Stimulated activated CD8-positive, alpha-beta memory T cell treated with anti-CD3 and anti-CD28 coated beads, Interleukin-15, amount 100 ng/mL, for 48 hours (primary cell): ENCODE results near the gene RTN4RL2.

Experiments
- DNase-seq, 2 donors: peaks; one replicate each; pipeline ENCODE4 v3.0.0-alpha.2; 2020; ENCODE audit warnings: low read depth in 2 of 2

RTN4RL2 gene

GRCh38 chr11:57462597-57462996 is 2.3 kb downstream of the RTN4RL2 start:
- DNase-seq, result no peak

DNA sequence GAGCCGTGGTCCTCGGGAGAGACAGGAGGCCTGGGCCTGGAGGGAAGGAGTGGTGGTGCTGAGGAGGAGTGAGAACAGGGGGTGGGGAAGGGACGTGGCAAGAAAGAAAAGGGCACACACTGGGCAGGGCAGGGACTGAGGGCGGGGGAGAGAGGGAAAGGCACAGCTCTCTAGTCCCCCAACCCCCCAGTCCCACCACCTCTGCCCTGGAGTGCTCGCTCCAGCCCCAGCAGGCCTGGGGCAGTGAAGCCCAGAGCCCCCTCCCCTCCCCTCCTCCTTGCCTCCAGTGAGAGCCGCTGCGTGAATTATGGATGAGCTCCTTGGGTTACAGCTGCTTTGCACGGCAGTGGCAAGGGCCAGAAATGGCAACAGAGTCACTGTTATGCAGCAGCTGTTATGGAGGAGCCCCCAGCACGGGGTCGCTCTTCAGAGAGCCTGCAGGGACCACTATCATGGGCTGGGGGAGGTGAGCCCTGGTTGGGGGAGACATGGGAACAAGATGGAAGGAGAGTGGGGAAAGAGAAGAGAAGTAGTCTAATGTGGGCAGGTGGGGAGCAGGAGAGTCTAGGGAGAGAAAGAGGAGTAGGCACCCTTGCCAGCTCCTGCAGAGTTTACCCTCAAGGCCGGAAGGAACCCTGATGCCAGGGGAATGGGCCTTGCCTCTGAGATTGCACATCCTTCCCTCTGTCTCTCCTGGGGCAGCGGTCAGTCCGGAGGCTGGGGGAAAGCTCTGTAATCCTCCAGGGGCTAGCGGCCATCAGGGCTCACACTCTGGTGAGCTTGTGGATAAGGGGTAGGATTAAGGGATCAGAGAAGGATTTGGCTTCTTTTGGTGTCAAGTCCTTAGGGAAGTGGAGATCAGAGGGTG is 3.6 kb downstream of the RTN4RL2 start:
- no peak for DNase-seq

DNA sequence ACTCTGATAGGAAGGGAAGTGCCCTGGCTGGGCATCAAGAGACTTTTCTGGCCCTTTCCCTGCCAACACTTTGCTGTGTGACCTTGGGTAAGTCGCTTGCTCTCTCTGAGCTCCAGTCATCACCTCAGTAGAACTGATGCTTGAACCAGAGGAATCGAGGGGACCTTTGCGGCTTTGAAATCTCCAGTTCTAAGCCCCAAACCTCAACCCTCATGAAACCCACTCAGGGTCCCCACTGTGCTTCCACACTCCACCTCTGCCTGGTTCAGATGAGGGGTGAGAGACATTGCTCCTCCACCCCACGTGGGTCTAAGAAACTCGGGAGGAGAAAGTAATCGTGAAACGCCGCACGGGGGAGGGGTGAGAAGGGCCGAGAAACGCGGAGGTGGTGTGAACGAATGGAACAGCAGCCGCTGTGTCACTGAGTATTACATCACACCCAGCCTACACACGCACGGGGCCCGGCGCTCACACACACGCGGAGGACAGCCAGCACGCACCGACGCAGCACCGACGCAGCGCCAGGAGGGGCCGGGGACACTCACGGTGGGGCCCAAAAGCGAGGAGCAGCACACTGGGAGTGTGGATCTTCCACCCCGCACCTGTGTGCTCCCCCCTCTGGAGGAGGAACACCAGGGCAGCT is 4.3 kb downstream of the RTN4RL2 start:
- DNase-seq, result no peak

GRCh38 chr11:57466680-57467079 is 6.4 kb downstream of the RTN4RL2 start:
- no peak for DNase-seq

DNA sequence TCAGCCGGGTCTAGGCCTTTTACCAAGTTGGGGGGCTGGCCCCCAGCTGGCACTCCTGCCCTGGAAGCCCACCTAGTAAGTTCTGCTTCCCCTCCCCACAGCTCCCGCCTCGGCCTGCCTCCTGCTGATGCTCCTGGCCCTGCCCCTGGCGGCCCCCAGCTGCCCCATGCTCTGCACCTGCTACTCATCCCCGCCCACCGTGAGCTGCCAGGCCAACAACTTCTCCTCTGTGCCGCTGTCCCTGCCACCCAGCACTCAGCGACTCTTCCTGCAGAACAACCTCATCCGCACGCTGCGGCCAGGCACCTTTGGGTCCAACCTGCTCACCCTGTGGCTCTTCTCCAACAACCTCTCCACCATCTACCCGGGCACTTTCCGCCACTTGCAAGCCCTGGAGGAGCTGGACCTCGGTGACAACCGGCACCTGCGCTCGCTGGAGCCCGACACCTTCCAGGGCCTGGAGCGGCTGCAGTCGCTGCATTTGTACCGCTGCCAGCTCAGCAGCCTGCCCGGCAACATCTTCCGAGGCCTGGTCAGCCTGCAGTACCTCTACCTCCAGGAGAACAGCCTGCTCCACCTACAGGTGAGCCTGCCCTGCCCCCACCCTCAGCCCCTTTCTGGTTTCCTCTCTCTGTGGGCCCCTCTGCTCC is 7.3 kb downstream of the RTN4RL2 start:
- no peak for DNase-seq

DNA sequence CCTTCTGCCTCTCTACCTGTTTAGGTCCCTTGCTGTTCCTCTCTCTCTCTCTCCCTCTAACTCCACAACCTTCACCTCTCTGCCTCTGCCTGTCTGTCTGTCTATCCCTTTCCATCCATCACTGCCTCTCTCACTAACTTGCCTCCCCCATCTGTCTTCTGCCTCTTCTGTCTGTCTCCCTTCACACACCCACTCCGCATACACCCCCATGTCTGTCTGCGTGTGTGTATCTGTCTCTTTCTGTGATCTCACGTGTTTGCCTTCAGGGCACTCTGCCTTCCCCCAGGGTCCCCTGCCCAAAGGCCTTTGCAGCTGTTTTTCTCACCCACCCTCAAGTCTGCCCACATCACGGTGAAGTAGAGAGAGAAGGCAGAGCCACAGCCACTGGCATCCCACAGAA is 7.9 kb downstream of the RTN4RL2 start:
- no peak for DNase-seq

DNA sequence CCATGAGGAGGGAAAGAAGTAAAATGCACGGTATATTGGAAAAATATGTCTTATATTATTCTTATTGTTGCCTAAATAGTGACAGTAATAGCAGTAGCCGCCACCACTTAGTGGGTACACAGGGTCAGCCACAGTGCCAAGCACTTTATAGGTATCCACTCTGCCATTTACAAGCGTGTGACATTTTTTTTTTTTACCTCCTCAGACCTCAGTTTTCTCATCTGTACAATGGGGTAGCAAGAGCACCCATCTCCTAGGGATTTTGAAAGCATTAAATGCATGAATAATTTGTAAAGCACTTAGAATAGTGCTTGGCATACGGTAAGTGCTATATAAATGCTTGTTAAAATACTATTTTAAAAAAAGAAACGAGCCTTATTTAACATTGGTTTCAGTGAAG is 8.9 kb downstream of the RTN4RL2 start:
- no peak for DNase-seq

GRCh38 chr11:57471496-57471895 is 11.2 kb downstream of the RTN4RL2 start:
- DNase-seq, result no peak

GRCh38 chr11:57473285-57473841 is 13.0 kb downstream of the RTN4RL2 start:
- no peak for DNase-seq

- peak; percentile 30 to 32 for DNase-seq
Measured at GRCh38 chr11:57474017-57474802, 13.9 kb downstream of the RTN4RL2 start.

- DNase-seq, result no peak
Measured at GRCh38 chr11:57474803-57475115, 14.4 kb downstream of the RTN4RL2 start.

- no peak for DNase-seq
Measured at GRCh38 chr11:57475191-57475590, 14.9 kb downstream of the RTN4RL2 start.

GRCh38 chr11:57475671-57476046 is 15.3 kb downstream of the RTN4RL2 start:
- DNase-seq, result no peak

DNA sequence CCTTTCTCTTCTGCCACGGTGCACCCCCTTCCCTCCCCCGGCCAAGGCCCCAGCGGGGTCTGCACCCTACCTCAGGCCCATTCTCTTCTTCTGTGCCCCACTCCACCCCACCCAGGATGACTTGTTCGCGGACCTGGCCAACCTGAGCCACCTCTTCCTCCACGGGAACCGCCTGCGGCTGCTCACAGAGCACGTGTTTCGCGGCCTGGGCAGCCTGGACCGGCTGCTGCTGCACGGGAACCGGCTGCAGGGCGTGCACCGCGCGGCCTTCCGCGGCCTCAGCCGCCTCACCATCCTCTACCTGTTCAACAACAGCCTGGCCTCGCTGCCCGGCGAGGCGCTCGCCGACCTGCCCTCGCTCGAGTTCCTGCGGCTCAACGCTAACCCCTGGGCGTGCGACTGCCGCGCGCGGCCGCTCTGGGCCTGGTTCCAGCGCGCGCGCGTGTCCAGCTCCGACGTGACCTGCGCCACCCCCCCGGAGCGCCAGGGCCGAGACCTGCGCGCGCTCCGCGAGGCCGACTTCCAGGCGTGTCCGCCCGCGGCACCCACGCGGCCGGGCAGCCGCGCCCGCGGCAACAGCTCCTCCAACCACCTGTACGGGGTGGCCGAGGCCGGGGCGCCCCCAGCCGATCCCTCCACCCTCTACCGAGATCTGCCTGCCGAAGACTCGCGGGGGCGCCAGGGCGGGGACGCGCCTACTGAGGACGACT is 15.9 kb downstream of the RTN4RL2 start:
- no peak for DNase-seq

DNA sequence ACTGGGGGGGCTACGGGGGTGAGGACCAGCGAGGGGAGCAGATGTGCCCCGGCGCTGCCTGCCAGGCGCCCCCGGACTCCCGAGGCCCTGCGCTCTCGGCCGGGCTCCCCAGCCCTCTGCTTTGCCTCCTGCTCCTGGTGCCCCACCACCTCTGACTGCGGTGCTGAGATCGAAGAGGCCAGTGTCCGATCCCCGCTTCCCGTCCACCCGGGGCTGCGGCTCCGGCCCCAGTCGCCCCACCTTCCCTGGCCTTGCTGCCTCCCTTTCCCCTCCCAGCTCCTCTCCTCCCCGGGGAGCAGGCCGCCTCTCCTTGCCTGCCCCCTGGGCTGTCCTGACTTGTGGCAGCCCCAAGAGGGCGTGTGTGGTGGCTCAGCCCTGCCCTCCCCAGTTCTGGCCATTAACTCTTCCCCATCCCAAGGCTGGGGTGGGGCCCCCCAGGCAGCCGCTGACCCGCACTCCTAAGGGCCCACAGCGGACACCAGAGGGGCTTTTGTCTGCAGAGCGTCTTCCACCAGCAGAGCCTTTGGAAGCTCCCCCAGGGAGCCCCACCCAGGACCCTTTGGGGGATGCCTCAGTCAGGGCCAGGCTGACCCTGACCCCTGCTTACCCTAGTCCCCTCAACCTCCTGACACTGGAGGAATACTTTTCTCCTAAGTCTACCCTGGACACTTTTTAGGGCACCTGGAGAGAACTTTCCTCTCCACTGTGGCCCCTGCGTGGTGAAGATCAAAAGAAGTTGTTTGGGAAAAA is 16.6 kb downstream of the RTN4RL2 start:
- no peak for DNase-seq

GRCh38 chr11:57477507-57478189 is 17.3 kb downstream of the RTN4RL2 start:
- no peak for DNase-seq

DNA sequence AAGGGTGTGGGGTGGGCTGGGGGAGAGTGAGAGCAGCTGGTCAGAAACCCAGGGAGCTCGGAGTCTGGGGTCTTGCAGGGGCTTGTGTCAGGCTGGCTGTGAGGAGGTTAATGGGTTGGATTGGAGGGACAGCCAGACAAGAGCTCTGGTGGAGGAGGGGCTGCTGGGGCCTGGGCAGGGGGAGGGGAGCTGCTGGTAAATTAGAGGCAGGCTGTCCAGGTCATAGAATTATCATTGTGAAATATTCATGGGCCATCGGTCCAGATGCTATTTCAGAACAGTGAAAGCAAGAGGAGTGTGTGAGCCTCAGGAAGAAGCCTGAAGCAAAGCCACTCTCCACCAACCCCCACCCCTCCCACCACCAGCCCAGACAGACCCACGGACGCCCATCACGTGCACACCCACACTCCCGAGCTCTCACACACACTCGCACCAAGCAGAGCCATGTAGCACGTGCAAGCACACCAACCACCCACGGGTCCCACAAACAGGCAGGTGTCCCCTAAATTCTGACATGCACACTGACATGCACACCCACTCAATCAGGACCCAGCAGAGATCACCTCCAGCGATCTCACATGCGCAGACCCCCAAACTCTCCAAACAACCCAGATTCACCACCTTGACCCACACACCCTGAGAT is 18.8 kb downstream of the RTN4RL2 start:
- DNase-seq, result no peak

- DNase-seq, result no peak
Measured at GRCh38 chr11:57479911-57480310, 19.6 kb downstream of the RTN4RL2 start.

- DNase-seq, result peak; percentile 49 to 50
Measured at GRCh38 chr11:57480409-57481137, 20.2 kb downstream of the RTN4RL2 start.
